Gastrocnemius medialis (tissue), 4 donors: ENCODE results near the gene CHCHD1.

ENCODE experiments used
- POLR2A ChIP-seq, 2 donors: fragments of 450-650 bp; IDR thresholded peaks; one replicate each; pipeline ENCODE4 v1.6.1; 2017; ENCODE audit warnings: antibody characterized with exemption in 2 of 2, mild to moderate bottlenecking in 2 of 2, moderate library complexity in 2 of 2
- TF ChIP-seq, protein P1 (sequence below), 5 experiments: fragments of 450-650 bp in 3 of 5; fragments of 200-600 bp in 2 of 5; sonication (generic) in 2 of 5; IDR thresholded peaks in 4 of 5; conservative IDR thresholded peaks in 1 of 5; 1 replicate in 4 of 5; 2 replicates in 1 of 5; pipeline ENCODE4 v1.5.1; 2016 to 2019; ENCODE audit warnings: antibody characterized with exemption in 5 of 5, mild to moderate bottlenecking in 3 of 5, moderate library complexity in 3 of 5

DNA sequence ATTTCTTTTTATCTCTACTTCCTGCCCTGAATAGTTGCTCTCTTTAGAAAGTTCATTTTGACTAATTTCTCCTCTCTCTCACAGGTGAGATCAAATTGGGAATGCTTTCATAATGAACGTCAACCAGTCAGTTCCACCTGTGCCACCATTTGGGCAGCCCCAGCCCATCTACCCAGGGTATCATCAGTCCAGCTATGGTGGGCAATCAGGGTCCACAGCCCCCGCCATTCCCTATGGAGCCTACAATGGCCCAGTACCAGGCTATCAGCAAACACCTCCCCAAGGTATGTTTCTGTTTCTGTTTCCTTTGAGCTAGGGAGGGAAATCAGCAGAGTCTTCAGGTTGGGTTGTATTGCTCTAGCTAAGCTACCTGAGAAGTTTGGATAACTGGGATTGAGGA, 35.1 kb upstream of the CHCHD1 start:
- TF ChIP-seq, protein P1, sequence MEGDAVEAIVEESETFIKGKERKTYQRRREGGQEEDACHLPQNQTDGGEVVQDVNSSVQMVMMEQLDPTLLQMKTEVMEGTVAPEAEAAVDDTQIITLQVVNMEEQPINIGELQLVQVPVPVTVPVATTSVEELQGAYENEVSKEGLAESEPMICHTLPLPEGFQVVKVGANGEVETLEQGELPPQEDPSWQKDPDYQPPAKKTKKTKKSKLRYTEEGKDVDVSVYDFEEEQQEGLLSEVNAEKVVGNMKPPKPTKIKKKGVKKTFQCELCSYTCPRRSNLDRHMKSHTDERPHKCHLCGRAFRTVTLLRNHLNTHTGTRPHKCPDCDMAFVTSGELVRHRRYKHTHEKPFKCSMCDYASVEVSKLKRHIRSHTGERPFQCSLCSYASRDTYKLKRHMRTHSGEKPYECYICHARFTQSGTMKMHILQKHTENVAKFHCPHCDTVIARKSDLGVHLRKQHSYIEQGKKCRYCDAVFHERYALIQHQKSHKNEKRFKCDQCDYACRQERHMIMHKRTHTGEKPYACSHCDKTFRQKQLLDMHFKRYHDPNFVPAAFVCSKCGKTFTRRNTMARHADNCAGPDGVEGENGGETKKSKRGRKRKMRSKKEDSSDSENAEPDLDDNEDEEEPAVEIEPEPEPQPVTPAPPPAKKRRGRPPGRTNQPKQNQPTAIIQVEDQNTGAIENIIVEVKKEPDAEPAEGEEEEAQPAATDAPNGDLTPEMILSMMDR (IDR thresholded peaks at IDR 0.05 in 4 of 5, conservative IDR thresholded peaks at IDR 0.05 in 1 of 5) = no peak
- TF ChIP-seq POLR2A (IDR thresholded peaks at IDR 0.05) = no peak
